ENCODE results near the gene RAB31. TPM values are rescaled to one million over a fixed set of nuclear protein-coding genes. Genes with fewer than 3 reads are reported as not detected.

Gene RAB31
- total RNA-seq, 1 experiment from 2014 or later, result 6.1 TPM

DNA sequence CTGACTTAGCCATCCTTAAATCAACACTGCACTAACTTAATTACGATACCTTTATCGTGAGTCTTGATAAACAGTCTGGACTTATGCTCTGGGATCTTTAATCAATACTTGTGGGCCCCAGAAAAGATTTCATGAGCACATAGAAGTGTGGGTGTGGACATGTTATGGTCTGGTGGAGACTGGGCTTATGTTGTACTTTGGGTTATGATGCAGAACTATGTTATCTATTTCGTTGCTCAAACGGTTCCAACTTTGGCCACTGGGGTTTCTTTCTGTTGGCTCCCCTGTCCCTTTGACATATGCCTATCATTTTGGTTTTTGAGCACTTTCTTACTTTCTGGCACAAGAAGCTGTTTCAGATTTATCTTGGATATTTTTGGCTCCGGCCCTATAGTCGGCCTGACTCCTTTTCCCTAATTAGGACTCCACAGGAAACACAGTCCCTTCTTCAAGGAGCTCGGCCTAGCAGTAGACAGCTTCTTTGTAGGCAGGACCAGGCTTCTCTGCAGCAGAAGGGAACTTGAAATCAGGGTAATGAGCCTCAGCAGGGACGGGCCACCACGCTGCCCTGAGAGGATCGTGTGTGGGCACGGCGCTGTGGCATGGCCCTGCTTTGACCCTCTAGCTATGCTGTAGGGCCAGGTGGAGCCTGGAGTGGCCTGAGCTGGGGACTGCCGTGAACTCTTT lies 123.1 kb downstream of the RAB31 start:
- POLR2A ChIA-PET (ENCODE audit: low non-redundant PET), result no interaction called here
- H3K4me3 ChIP-seq (ENCODE audit: low read depth, low read length, poor library complexity, severe bottlenecking), result no peak overlapping the region
- H3K36me3 ChIP-seq (ENCODE audit: insufficient read depth, low read length, poor library complexity, severe bottlenecking), result no peaks in the 10 kb centered on the region
- H3K27me3 ChIP-seq (replicated peaks; ENCODE audit: insufficient read depth, low read depth, low read length, poor library complexity), result no peaks in the 10 kb centered on the region
- peaks cover 46% of the 10 kb centered on the region for H3K4me1 ChIP-seq (ENCODE audit: insufficient read depth, low read length, poor library complexity, severe bottlenecking)
- H3K9me3 ChIP-seq (ENCODE audit: low read depth, low read length, poor library complexity, severe bottlenecking), result no peaks in the 10 kb centered on the region
- DNase-seq (ENCODE audit: low spot score), result no peak
- no peak for TF ChIP-seq EZH2 (IDR thresholded peaks at IDR 0.05; ENCODE audit: borderline replicate concordance, low read depth, low read length, poor library complexity, severe bottlenecking)
- TF ChIP-seq, protein P1, sequence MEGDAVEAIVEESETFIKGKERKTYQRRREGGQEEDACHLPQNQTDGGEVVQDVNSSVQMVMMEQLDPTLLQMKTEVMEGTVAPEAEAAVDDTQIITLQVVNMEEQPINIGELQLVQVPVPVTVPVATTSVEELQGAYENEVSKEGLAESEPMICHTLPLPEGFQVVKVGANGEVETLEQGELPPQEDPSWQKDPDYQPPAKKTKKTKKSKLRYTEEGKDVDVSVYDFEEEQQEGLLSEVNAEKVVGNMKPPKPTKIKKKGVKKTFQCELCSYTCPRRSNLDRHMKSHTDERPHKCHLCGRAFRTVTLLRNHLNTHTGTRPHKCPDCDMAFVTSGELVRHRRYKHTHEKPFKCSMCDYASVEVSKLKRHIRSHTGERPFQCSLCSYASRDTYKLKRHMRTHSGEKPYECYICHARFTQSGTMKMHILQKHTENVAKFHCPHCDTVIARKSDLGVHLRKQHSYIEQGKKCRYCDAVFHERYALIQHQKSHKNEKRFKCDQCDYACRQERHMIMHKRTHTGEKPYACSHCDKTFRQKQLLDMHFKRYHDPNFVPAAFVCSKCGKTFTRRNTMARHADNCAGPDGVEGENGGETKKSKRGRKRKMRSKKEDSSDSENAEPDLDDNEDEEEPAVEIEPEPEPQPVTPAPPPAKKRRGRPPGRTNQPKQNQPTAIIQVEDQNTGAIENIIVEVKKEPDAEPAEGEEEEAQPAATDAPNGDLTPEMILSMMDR (conservative IDR thresholded peaks at IDR 0.05; ENCODE audit: low read depth, low read length), result peak; percentile 43; the same call in 1 of the 2 replicates
- CTCF ChIA-PET, result interaction anchor here (1.0 kb wide), 1 partner anchor 82 kb away, joined by 3 read pairs; the partner anchor contains the start of gene VAPA
- peak overlapping the region; percentile 11 for H3K27ac ChIP-seq (ENCODE audit: low read depth, low read length, poor library complexity, severe bottlenecking)
- intact Hi-C loops (cut with micrococcal nuclease; ENCODE audit: unreplicated experiment), result no loop called here
- no TSS peak for BruUV-seq (replicated peaks)

DNA sequence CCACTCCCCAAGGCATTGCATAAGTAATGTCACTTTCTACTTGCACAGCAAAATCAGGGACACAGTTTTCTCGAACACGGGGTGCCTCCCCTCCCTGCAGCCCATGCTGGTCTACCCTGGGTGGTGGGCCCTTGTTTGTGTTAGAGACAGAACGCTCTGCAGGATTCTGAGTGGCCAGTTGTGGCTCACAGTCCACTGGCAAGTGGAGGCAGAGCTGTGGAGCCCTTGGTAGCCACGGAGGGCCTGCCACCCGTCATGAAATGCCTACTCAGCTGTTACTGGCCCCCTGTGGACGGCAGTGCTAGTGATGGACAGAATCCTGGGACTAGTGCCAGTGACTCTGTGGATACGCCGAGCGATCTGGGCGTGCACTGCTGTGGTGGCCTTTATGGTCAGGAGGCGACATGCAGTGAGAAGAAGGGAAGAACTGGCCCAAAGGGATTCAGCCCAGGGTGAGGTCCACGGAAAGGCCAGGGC lies 123.7 kb downstream of the RAB31 start:
- no peak for DNase-seq (ENCODE audit: low spot score)
- H3K27ac ChIP-seq (ENCODE audit: low read depth, low read length, poor library complexity, severe bottlenecking), result peak overlapping the region; percentile 11
- ChIA-PET POLR2A (ENCODE audit: low non-redundant PET) (no interaction called here), CTCF (interaction anchor here (1.0 kb wide), 1 partner anchor 82 kb away, joined by 3 read pairs; the partner anchor contains the start of gene VAPA)
- intact Hi-C loops (cut with micrococcal nuclease; ENCODE audit: unreplicated experiment), result no loop called here
- no peaks in the 10 kb centered on the region for H3K9me3 ChIP-seq (ENCODE audit: low read depth, low read length, poor library complexity, severe bottlenecking)
- H3K27me3 ChIP-seq (replicated peaks; ENCODE audit: insufficient read depth, low read depth, low read length, poor library complexity), result no peaks in the 10 kb centered on the region
- no peak overlapping the region for H3K4me3 ChIP-seq (ENCODE audit: low read depth, low read length, poor library complexity, severe bottlenecking)
- no TSS peak for BruUV-seq (replicated peaks)
- peaks cover 52% of the 10 kb centered on the region for H3K4me1 ChIP-seq (ENCODE audit: insufficient read depth, low read length, poor library complexity, severe bottlenecking)
- H3K36me3 ChIP-seq (ENCODE audit: insufficient read depth, low read length, poor library complexity, severe bottlenecking), result no peaks in the 10 kb centered on the region
- no peak for TF ChIP-seq EZH2 (IDR thresholded peaks at IDR 0.05; ENCODE audit: borderline replicate concordance, low read depth, low read length, poor library complexity, severe bottlenecking)
- TF ChIP-seq, protein P1 (conservative IDR thresholded peaks at IDR 0.05; ENCODE audit: low read depth, low read length), result no peak

DNA sequence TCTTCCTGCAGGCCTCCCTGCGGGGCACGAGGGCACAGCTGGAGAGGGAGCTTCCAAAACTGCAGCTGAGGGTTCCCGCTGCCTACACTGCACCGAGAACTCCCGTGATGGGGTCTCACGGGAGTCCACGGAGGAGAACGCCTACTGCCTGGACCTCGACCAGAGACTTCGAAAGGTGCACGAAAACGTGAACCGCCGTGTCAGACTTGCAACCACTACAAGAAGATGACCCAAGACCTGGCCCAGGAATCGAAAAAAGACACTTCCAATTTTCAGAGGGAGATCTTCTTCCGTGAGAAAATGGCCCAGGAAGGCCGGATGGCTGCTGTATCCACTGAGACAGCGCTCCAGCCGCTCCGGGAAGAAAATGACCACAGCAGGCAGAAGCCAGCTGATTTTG lies 124.8 kb downstream of the RAB31 start:
- CTCF ChIA-PET, result no interaction called here
- Histone ChIP-seq H3K36me3 (ENCODE audit: insufficient read depth, low read length, poor library complexity, severe bottlenecking) (no peaks in the 10 kb centered on the region), H3K4me3 (ENCODE audit: low read depth, low read length, poor library complexity, severe bottlenecking) (no peak overlapping the region), H3K27ac (ENCODE audit: low read depth, low read length, poor library complexity, severe bottlenecking) (no peak overlapping the region), H3K27me3 (replicated peaks; ENCODE audit: insufficient read depth, low read depth, low read length, poor library complexity) (no peaks in the 10 kb centered on the region), H3K4me1 (ENCODE audit: insufficient read depth, low read length, poor library complexity, severe bottlenecking) (peaks cover 46% of the 10 kb centered on the region), H3K9me3 (ENCODE audit: low read depth, low read length, poor library complexity, severe bottlenecking) (no peaks in the 10 kb centered on the region)
- POLR2A ChIA-PET (ENCODE audit: low non-redundant PET), result no interaction called here
- no TSS peak for BruUV-seq (replicated peaks)
- intact Hi-C loops (cut with micrococcal nuclease; ENCODE audit: unreplicated experiment), result no loop called here
- TF ChIP-seq EZH2 (IDR thresholded peaks at IDR 0.05; ENCODE audit: borderline replicate concordance, low read depth, low read length, poor library complexity, severe bottlenecking), result no peak
- no peak for DNase-seq (ENCODE audit: low spot score)
